ENCODE results near the gene COL20A1.

DNA sequence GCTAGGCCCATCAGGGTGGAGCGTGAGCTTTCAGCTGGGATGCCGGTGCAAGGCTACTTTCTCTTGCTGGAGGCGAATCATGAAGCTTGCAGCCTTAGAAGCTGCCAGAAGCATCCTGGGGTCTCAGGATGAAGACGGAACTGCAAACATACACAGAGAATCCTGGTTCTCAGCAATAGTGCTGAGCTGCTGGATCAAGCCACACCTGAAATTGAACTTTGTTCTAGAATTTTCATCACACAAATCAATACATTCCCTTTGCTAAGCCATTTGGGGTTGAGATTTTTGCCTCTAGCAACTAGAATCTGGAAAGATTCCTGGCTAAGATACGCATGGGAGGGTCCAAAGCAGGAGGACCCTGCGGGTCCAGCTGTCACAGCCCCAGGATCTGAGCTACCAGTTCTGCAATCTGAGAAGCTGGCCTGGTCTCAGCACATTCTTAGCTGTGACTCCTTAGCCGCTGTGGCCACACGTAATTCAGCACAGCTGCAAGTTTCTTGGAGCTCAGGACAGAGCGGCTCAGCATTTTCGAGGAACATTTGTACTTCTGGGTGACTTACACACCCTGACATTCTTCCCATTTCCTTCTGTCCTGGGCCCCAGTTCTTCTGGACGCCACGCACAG, 27.0 kb upstream of the COL20A1 start:
- TF ChIP-seq, protein P1, sequence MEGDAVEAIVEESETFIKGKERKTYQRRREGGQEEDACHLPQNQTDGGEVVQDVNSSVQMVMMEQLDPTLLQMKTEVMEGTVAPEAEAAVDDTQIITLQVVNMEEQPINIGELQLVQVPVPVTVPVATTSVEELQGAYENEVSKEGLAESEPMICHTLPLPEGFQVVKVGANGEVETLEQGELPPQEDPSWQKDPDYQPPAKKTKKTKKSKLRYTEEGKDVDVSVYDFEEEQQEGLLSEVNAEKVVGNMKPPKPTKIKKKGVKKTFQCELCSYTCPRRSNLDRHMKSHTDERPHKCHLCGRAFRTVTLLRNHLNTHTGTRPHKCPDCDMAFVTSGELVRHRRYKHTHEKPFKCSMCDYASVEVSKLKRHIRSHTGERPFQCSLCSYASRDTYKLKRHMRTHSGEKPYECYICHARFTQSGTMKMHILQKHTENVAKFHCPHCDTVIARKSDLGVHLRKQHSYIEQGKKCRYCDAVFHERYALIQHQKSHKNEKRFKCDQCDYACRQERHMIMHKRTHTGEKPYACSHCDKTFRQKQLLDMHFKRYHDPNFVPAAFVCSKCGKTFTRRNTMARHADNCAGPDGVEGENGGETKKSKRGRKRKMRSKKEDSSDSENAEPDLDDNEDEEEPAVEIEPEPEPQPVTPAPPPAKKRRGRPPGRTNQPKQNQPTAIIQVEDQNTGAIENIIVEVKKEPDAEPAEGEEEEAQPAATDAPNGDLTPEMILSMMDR (IDR thresholded peaks at IDR 0.05), result no peak
- TF ChIP-seq POLR2A (IDR thresholded peaks at IDR 0.05), result no peak
